MCF 10A (cell line): ENCODE measurements around the gene PLEKHO1. TPM values are rescaled to one million over a fixed set of nuclear protein-coding genes. Genes with fewer than 3 reads are reported as not detected.

Experiments used
- BruUV-seq: library from RNA; stranded (reverse); fragments of 400-500 nt; replicated peaks from 2 replicates; lab custom pipeline; 2021; lab: Mats Ljungman, UMichigan
- CTCF ChIA-PET: fragments of 300-600 bp; sonication (Branson Sonifier 250); formaldehyde crosslinking; extraction: SDS; loops from one replicate; lab custom pipeline; 2021; ENCODE audit warnings: antibody characterized with exemption, inconsistent platforms; lab: Yijun Ruan, JAX
- POLR2A ChIA-PET: fragments of 300-600, 350-650 bp; sonication (Branson Sonifier 250); formaldehyde crosslinking; extraction: SDS; loops from one replicate; lab custom pipeline; 2020; ENCODE audit warnings: antibody characterized with exemption, inconsistent platforms; lab: Yijun Ruan, JAX
- DNase-seq: peaks from one replicate; pipeline ENCODE4 v3.0.0-alpha.2; 2018; ENCODE audit not compliant: unreplicated experiment
- H3K27ac Mint-ChIP-seq: one replicate; pipeline ENCODE4 v1.8.0; 2022; ENCODE audit warnings: mild to moderate bottlenecking, low read depth, mixed read lengths; ENCODE audit not compliant: unreplicated experiment
- H3K27me3 Mint-ChIP-seq: one replicate; pipeline ENCODE4 v1.8.0; 2022; ENCODE audit warnings: mixed read lengths; ENCODE audit not compliant: insufficient read depth, unreplicated experiment
- H3K36me3 Mint-ChIP-seq: one replicate; pipeline ENCODE4 v1.8.0; 2022; ENCODE audit warnings: mild to moderate bottlenecking, moderate library complexity, mixed read lengths; ENCODE audit not compliant: insufficient read depth, unreplicated experiment
- H3K4me1 Mint-ChIP-seq: one replicate; pipeline ENCODE4 v1.8.0; 2022; ENCODE audit warnings: mixed read lengths; ENCODE audit not compliant: insufficient read depth, unreplicated experiment
- H3K4me3 Mint-ChIP-seq: one replicate; pipeline ENCODE4 v1.8.0; 2022; ENCODE audit warnings: mild to moderate bottlenecking, moderate library complexity, mixed read lengths; ENCODE audit not compliant: unreplicated experiment
- H3K9me3 Mint-ChIP-seq: one replicate; pipeline ENCODE4 v1.8.0; 2022; ENCODE audit warnings: mixed read lengths; ENCODE audit not compliant: unreplicated experiment
- intact Hi-C: fragments of 100-400 bp; cut with micrococcal nuclease; formaldehyde crosslinking; loops from 2 replicates; pipeline ENCODE4 v1.14.1; 2022
- total RNA-seq: library from RNA; stranded (reverse); gene quantifications from 2 replicates; pipeline ENCODE4 v1.2.3, GENCODE V29; 2022
- TF ChIP-seq, protein P1 (sequence below): fragments of 200-600 bp; IDR thresholded peaks from one replicate; pipeline ENCODE4 v1.8.0; 2022; ENCODE audit warnings: antibody characterized with exemption, mild to moderate bottlenecking; ENCODE audit not compliant: unreplicated experiment

PLEKHO1 gene
- total RNA-seq, 1 experiment from 2014 or later = 1.9 TPM

DNA sequence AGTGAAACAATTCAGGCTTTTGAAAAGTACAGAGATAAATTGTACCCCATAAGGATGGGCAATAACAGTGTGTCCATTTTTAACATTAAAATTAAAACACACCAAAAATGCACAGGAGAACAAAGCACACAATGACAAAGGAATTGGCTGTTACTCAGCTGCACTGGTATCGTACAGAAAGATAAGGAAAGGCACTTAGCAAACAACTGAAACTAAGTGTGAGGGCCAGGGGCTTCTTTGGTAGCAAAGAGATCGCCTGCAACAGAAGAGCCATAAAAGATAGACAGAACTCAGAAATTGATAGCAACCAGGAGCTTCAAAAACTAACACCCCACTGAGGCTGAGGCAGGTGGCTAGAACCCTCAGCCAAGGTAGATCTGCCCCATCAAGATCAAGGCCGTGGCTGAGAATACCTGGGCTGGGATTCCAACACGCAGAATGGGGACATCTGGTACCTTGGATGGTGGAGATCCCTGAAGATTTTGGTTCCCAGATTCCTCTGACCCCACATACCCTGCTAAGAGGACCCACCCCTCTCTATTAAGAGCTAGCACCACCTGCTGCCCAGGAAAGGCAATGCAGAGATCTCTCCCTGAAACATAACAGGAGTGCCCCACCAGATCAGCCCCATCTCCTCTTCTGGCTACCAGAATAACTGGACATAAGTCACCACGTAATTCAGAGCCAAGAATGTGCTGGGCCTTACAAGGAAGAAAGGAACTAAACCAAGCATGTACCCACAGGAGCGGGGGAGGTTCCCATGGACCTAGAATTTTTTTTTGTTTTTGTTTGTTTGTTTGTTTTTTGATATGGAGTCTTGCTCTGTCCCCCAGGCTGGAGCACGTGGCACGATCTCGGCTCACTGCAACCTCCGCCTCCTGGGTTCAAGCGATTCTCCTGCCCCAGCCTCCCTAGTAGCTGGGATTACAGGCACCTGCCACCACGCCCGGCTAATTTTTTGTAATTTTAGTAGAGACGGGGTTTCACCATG lies 16.2 kb downstream of the PLEKHO1 start:
- Mint-ChIP-seq H3K36me3 (no peaks in the 10 kb centered on the region), H3K4me1 (peaks cover 14% of the 10 kb centered on the region), H3K9me3 (no peaks in the 10 kb centered on the region), H3K4me3 (no peak overlapping the region), H3K27ac (no peak overlapping the region), H3K27me3 (no peaks in the 10 kb centered on the region)
- peak; percentile 74 for DNase-seq
- BruUV-seq = no TSS peak
- TF ChIP-seq, protein P1, sequence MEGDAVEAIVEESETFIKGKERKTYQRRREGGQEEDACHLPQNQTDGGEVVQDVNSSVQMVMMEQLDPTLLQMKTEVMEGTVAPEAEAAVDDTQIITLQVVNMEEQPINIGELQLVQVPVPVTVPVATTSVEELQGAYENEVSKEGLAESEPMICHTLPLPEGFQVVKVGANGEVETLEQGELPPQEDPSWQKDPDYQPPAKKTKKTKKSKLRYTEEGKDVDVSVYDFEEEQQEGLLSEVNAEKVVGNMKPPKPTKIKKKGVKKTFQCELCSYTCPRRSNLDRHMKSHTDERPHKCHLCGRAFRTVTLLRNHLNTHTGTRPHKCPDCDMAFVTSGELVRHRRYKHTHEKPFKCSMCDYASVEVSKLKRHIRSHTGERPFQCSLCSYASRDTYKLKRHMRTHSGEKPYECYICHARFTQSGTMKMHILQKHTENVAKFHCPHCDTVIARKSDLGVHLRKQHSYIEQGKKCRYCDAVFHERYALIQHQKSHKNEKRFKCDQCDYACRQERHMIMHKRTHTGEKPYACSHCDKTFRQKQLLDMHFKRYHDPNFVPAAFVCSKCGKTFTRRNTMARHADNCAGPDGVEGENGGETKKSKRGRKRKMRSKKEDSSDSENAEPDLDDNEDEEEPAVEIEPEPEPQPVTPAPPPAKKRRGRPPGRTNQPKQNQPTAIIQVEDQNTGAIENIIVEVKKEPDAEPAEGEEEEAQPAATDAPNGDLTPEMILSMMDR = peak; percentile 90
- CTCF ChIA-PET = interaction anchor here (0.6 to 13.7 kb wide), 20 partner anchors 9 to 279 kb away, joined by 3 to 223 read pairs (median 4); partner anchors contain the start of genes PLEKHO1 and VPS45
- POLR2A ChIA-PET = interaction anchor here (0.6 to 1.2 kb wide), 2 partner anchors 98 to 277 kb away, joined by 3 read pairs; partner anchors contain the start of gene VPS45
- intact Hi-C loops = no loop called here

DNA sequence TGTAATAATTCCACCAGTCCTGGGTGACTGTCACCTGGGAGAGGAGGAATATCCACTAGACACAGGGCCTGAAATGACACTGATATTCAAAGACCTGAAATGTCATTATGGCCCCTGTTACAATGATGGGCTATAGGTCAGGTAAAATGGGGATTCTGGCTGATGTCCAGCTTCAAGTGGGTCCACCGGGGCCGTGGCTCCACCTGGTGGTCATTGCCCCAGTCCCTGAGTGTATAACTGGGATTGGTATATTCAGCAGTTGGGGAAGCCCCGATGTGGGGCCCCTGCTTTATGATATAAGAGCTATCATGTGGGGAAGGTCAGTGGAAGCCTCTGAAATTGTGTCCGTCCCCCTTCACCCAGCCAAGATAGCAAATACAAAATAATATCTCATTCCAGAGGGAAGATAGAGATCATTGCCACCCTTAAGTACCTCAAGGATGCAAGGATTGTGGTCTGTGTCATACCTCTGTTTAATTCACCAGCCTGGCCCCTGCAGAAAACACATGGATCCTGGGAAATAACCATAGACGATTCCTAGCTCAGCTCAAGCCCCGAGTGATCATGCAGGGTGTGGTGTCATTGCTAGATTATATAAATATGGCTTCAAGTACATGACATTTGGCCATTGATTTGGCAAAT lies 19.4 kb downstream of the PLEKHO1 start:
- TF ChIP-seq, protein P1 = peak; percentile 88
- no peak overlapping the region for H3K4me3 Mint-ChIP-seq
- ChIA-PET POLR2A (interaction anchor here (0.6 to 2.3 kb wide), 9 partner anchors 9 to 1182 kb away, joined by 3 to 11 read pairs (median 4); partner anchors contain the start of gene VPS45), CTCF (interaction anchor here (0.6 to 13.7 kb wide), 19 partner anchors 10 to 285 kb away, joined by 3 to 223 read pairs (median 5); partner anchors contain the start of gene VPS45)
- intact Hi-C loops = loop anchor here (1.0 kb wide), 3 partner anchors 96 to 282 kb away; a partner anchor contains a TSS
- no peaks in the 10 kb centered on the region for H3K36me3 Mint-ChIP-seq
- H3K27me3 Mint-ChIP-seq = no peaks in the 10 kb centered on the region
- peak; percentile 82 for DNase-seq
- no TSS peak for BruUV-seq
- H3K4me1 Mint-ChIP-seq = no peaks in the 10 kb centered on the region
- H3K9me3 Mint-ChIP-seq = no peaks in the 10 kb centered on the region
- no peak overlapping the region for H3K27ac Mint-ChIP-seq

DNA sequence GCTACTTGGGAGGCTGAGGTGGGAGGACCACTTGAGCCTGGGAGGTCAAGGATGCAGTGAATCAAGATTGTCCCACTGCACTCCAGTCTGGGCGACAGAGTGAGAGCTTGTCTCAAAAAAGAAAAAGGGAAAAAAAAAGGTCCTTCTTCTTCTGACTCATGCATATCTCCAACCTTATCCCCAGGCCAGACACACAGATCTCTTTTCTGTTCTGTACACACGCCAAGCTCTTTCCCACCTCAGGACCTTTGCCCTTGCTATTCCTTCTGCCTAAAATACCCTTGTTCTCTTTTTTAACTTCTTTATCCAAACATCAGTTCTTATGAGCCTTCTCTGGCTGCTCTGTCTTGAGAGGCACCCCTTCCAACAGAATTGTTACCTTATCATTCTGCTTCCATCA lies 22.1 kb downstream of the PLEKHO1 start:
- intact Hi-C loops = no loop called here
- Mint-ChIP-seq H3K4me1 (no peaks in the 10 kb centered on the region), H3K4me3 (no peak overlapping the region), H3K27me3 (no peaks in the 10 kb centered on the region), H3K9me3 (no peaks in the 10 kb centered on the region), H3K36me3 (no peaks in the 10 kb centered on the region), H3K27ac (no peak overlapping the region)
- no TSS peak for BruUV-seq
- POLR2A ChIA-PET = interaction anchor here (0.6 to 1.2 kb wide), 2 partner anchors 235 to 284 kb away, joined by 3 read pairs; partner anchors contain the start of gene MTMR11
- no peak for DNase-seq
- CTCF ChIA-PET = interaction anchor here (0.6 to 13.7 kb wide), 7 partner anchors 10 to 283 kb away, joined by 3 to 223 read pairs (median 5); no protein-coding TSS in a partner anchor
- TF ChIP-seq, protein P1 = no peak
